Measurements from ENCODE around the gene RBM8A. TPM values are rescaled to one million over a fixed set of nuclear protein-coding genes. Genes with fewer than 3 reads are reported as not detected.
A peak's percentile ranks its signal among the peaks of the same experiment; 100 is the strongest.
"Not testable (repeated sequence)": the region's sequence is repeated elsewhere in the genome, so short reads cannot be mapped to it uniquely, and the experiment has no call there.

The RBM8A gene
- total and polyA plus RNA-seq, 9 of the 15 experiments (the other 6 are each of a cell fraction or from before 2014, with no cell fraction given), result 215 to 1,035 (median 291) TPM

DNA sequence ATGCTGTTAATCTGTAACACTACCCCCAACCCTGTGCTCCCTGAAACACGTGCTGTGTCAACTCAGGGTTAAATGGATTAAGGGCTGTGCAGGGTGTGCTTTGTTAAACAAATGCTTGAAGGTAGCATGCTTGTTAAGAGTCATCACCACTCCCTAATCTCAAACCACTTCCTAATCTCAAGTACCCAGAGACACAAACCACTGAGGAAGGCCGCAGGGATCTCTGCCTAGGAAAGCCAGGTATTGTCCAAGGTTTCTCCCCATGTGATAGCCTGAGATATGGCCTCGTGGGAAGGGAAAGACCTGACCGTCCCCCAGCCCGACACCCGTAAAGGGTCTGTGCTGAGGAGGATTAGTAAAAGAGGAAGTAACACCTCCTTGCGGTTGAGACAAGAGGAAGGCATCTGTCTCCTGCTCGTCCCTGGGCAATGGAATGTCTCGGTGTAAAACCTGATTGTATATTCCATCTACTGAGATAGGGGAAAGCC, 5.3 kb upstream of the RBM8A start (continued):
- peak; percentile 83 for TF ChIP-seq FOXM1 (IDR thresholded peaks at IDR 0.05; ENCODE audit: low read depth)
- TF ChIP-seq FOXM1 (CRISPR knock-in tag; IDR thresholded peaks at IDR 0.05; ENCODE audit: low read depth); TEAD4 (CRISPR knock-in tag; IDR thresholded peaks at IDR 0.05; ENCODE audit: borderline replicate concordance): not testable (repeated sequence)
- peak; percentile 28 for TF ChIP-seq DACH1 (IDR thresholded peaks at IDR 0.05; ENCODE audit: partially characterized antibody)
- peak; percentile 65; the same call in 1 of the 2 replicates for TF ChIP-seq GABPB1 (CRISPR knock-in tag; IDR thresholded peaks at IDR 0.05)
- TF ChIP-seq ZNF175 (CRISPR knock-in tag; IDR thresholded peaks at IDR 0.05; ENCODE audit: low read depth), result peak; percentile 76
- peak; percentile 84 for TF ChIP-seq NFIC (IDR thresholded peaks at IDR 0.05)
- TF ChIP-seq BHLHE40 (IDR thresholded peaks at IDR 0.05; ENCODE audit: low read length), result peak; percentile 90
- TF ChIP-seq TEAD4 (IDR thresholded peaks at IDR 0.05; ENCODE audit: low read length), result peak; percentile 89
- TF ChIP-seq, protein P1, sequence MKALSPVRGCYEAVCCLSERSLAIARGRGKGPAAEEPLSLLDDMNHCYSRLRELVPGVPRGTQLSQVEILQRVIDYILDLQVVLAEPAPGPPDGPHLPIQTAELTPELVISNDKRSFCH (CRISPR knock-in tag; IDR thresholded peaks at IDR 0.05), result not testable (repeated sequence)
- TF ChIP-seq, protein P1 (tag; IDR thresholded peaks at IDR 0.05), result peak; percentile 86
- TF ChIP-seq L3MBTL2 (IDR thresholded peaks at IDR 0.05), result peak; percentile 98
- TF ChIP-seq EP400 (IDR thresholded peaks at IDR 0.05), result peak; percentile 61; the same call in 1 of the 2 replicates
- TF ChIP-seq, protein P2, sequence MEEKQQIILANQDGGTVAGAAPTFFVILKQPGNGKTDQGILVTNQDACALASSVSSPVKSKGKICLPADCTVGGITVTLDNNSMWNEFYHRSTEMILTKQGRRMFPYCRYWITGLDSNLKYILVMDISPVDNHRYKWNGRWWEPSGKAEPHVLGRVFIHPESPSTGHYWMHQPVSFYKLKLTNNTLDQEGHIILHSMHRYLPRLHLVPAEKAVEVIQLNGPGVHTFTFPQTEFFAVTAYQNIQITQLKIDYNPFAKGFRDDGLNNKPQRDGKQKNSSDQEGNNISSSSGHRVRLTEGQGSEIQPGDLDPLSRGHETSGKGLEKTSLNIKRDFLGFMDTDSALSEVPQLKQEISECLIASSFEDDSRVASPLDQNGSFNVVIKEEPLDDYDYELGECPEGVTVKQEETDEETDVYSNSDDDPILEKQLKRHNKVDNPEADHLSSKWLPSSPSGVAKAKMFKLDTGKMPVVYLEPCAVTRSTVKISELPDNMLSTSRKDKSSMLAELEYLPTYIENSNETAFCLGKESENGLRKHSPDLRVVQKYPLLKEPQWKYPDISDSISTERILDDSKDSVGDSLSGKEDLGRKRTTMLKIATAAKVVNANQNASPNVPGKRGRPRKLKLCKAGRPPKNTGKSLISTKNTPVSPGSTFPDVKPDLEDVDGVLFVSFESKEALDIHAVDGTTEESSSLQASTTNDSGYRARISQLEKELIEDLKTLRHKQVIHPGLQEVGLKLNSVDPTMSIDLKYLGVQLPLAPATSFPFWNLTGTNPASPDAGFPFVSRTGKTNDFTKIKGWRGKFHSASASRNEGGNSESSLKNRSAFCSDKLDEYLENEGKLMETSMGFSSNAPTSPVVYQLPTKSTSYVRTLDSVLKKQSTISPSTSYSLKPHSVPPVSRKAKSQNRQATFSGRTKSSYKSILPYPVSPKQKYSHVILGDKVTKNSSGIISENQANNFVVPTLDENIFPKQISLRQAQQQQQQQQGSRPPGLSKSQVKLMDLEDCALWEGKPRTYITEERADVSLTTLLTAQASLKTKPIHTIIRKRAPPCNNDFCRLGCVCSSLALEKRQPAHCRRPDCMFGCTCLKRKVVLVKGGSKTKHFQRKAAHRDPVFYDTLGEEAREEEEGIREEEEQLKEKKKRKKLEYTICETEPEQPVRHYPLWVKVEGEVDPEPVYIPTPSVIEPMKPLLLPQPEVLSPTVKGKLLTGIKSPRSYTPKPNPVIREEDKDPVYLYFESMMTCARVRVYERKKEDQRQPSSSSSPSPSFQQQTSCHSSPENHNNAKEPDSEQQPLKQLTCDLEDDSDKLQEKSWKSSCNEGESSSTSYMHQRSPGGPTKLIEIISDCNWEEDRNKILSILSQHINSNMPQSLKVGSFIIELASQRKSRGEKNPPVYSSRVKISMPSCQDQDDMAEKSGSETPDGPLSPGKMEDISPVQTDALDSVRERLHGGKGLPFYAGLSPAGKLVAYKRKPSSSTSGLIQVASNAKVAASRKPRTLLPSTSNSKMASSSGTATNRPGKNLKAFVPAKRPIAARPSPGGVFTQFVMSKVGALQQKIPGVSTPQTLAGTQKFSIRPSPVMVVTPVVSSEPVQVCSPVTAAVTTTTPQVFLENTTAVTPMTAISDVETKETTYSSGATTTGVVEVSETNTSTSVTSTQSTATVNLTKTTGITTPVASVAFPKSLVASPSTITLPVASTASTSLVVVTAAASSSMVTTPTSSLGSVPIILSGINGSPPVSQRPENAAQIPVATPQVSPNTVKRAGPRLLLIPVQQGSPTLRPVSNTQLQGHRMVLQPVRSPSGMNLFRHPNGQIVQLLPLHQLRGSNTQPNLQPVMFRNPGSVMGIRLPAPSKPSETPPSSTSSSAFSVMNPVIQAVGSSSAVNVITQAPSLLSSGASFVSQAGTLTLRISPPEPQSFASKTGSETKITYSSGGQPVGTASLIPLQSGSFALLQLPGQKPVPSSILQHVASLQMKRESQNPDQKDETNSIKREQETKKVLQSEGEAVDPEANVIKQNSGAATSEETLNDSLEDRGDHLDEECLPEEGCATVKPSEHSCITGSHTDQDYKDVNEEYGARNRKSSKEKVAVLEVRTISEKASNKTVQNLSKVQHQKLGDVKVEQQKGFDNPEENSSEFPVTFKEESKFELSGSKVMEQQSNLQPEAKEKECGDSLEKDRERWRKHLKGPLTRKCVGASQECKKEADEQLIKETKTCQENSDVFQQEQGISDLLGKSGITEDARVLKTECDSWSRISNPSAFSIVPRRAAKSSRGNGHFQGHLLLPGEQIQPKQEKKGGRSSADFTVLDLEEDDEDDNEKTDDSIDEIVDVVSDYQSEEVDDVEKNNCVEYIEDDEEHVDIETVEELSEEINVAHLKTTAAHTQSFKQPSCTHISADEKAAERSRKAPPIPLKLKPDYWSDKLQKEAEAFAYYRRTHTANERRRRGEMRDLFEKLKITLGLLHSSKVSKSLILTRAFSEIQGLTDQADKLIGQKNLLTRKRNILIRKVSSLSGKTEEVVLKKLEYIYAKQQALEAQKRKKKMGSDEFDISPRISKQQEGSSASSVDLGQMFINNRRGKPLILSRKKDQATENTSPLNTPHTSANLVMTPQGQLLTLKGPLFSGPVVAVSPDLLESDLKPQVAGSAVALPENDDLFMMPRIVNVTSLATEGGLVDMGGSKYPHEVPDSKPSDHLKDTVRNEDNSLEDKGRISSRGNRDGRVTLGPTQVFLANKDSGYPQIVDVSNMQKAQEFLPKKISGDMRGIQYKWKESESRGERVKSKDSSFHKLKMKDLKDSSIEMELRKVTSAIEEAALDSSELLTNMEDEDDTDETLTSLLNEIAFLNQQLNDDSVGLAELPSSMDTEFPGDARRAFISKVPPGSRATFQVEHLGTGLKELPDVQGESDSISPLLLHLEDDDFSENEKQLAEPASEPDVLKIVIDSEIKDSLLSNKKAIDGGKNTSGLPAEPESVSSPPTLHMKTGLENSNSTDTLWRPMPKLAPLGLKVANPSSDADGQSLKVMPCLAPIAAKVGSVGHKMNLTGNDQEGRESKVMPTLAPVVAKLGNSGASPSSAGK (IDR thresholded peaks at IDR 0.05), result peak; percentile 78
- peak; percentile 45; the same call in 1 of the 2 replicates for TF ChIP-seq ADNP (tag; IDR thresholded peaks at IDR 0.05)
- TF ChIP-seq MTA2 (IDR thresholded peaks at IDR 0.05; ENCODE audit: low read depth), result peak; percentile 90
- peak; percentile 81 for TF ChIP-seq TARDBP (IDR thresholded peaks at IDR 0.05)
- peak; percentile 82; the same call in 1 of the 2 replicates for TF ChIP-seq RUNX1 (IDR thresholded peaks at IDR 0.05; ENCODE audit: low read depth)
- TF ChIP-seq ZNF766 (CRISPR knock-in tag; conservative IDR thresholded peaks at IDR 0.05), result peak; percentile 82
- peak; percentile 71 for TF ChIP-seq FOSL1 (tag; conservative IDR thresholded peaks at IDR 0.05)

Data from K562 (cell line).